Stimulated activated CD4-positive, alpha-beta T cell treated with anti-CD3 and anti-CD28 coated beads, Interleukin-1b, Interleukin-23, amount 100 ng/mL, for 4 hours (primary cell): ENCODE measurements around the gene USH1G.
"Not testable (repeated sequence)": the region's sequence is repeated elsewhere in the genome, so short reads cannot be mapped to it uniquely, and the experiment has no call there.

Experiments
- DNase-seq, 2 donors: peaks; one replicate each; pipeline ENCODE4 v3.0.0-alpha.2; 2020; ENCODE audit warnings: low read depth in 2 of 2

Gene USH1G

GRCh38 chr17:74930535-74931036 is 7.5 kb upstream of the USH1G start:
- no peak for DNase-seq

GRCh38 chr17:74928786-74929185 is 5.7 kb upstream of the USH1G start:
- no peak for DNase-seq

GRCh38 chr17:74925242-74925641 is 2.2 kb upstream of the USH1G start:
- DNase-seq, result no peak

- no peak for DNase-seq
Measured at GRCh38 chr17:74924250-74924948, 1.3 kb upstream of the USH1G start, which contains the start of gene OTOP2. Gene OTOP2, plus strand, starts transcription at chr17:74924273. Its CDS starts 360 bp downstream, at chr17:74924633.

GRCh38 chr17:74923538-74924249 is 639 bp upstream of the USH1G start:
- peak; percentile 63 to 79 for DNase-seq

- no peak for DNase-seq
Measured at GRCh38 chr17:74922172-74922571, 883 bp downstream of the USH1G start.

GRCh38 chr17:74921769-74922168 is 1.3 kb downstream of the USH1G start:
- no peak for DNase-seq

GRCh38 chr17:74921026-74921681 is 1.9 kb downstream of the USH1G start:
- no peak for DNase-seq

GRCh38 chr17:74920642-74921025 is 2.4 kb downstream of the USH1G start:
- no peak for DNase-seq

GRCh38 chr17:74920306-74920620 is 2.8 kb downstream of the USH1G start:
- no peak for DNase-seq

GRCh38 chr17:74919440-74920305 is 3.4 kb downstream of the USH1G start:
- DNase-seq, result no peak

- DNase-seq, result no peak
Measured at GRCh38 chr17:74918906-74919305, 4.1 kb downstream of the USH1G start.

- DNase-seq, result no peak
Measured at GRCh38 chr17:74917430-74917829, 5.6 kb downstream of the USH1G start.

GRCh38 chr17:74916851-74917199 is 6.2 kb downstream of the USH1G start:
- no peak for DNase-seq

GRCh38 chr17:74916136-74916850 is 6.8 kb downstream of the USH1G start:
- DNase-seq, result no peak

- not testable (repeated sequence) for DNase-seq
Measured at GRCh38 chr17:74911423-74911822, 11.6 kb downstream of the USH1G start.

GRCh38 chr17:74909097-74909496 is 14.0 kb downstream of the USH1G start:
- DNase-seq, result not testable (repeated sequence)

GRCh38 chr17:74907012-74907411 is 16.0 kb downstream of the USH1G start:
- no peak for DNase-seq

- not testable (repeated sequence) for DNase-seq
Measured at GRCh38 chr17:74906214-74906793, 16.8 kb downstream of the USH1G start.

- DNase-seq, result no peak
Measured at GRCh38 chr17:74904687-74905409, 18.2 kb downstream of the USH1G start.
